Esophagus squamous epithelium (tissue), 4 donors: ENCODE results near the gene CACNA2D3.

Experiments used
- CTCF ChIP-seq, 6 experiments: fragments of 450-650 bp in 4 of 6; fragments of 200-600 bp in 2 of 6; sonication (generic) in 2 of 6; IDR thresholded peaks; one replicate each; pipeline ENCODE4 v1.5.1; 2016 to 2019; ENCODE audit warnings: antibody characterized with exemption in 6 of 6, mild to moderate bottlenecking in 4 of 6, moderate library complexity in 4 of 6
- POLR2A ChIP-seq, 4 donors: fragments of 450-650 bp; IDR thresholded peaks; one replicate each; pipeline ENCODE4 v1.6.1; 2017; ENCODE audit warnings: antibody characterized with exemption in 4 of 4, mild to moderate bottlenecking in 4 of 4, moderate library complexity in 3 of 4

GRCh38 chr3:54437271-54437670 lies 314.9 kb downstream of the CACNA2D3 start:
- TF ChIP-seq CTCF (IDR thresholded peaks at IDR 0.05), result no peak
- no peak for TF ChIP-seq POLR2A (IDR thresholded peaks at IDR 0.05)
